Daoy (cell line): Measurements from ENCODE around the gene TSSC4. TPM values are rescaled to one million over a fixed set of nuclear protein-coding genes. Genes with fewer than 3 reads are reported as not detected.
A peak's percentile ranks its signal among the peaks of the same experiment; 100 is the strongest.

Experiments
- DNase-seq: peaks from one replicate; pipeline ENCODE4 v3.0.0-alpha.2; 2015; ENCODE audit warnings: low read depth
- total RNA-seq: library from RNA; depleted of rRNA; stranded (reverse); fragments of >200 nt; shearing (Covaris generic); gene quantifications from 2 replicates; pipeline ENCODE4 v1.2.3, GENCODE V29; 2014

The TSSC4 gene
- total RNA-seq, 1 experiment from 2014 or later = 50.1 TPM

DNA sequence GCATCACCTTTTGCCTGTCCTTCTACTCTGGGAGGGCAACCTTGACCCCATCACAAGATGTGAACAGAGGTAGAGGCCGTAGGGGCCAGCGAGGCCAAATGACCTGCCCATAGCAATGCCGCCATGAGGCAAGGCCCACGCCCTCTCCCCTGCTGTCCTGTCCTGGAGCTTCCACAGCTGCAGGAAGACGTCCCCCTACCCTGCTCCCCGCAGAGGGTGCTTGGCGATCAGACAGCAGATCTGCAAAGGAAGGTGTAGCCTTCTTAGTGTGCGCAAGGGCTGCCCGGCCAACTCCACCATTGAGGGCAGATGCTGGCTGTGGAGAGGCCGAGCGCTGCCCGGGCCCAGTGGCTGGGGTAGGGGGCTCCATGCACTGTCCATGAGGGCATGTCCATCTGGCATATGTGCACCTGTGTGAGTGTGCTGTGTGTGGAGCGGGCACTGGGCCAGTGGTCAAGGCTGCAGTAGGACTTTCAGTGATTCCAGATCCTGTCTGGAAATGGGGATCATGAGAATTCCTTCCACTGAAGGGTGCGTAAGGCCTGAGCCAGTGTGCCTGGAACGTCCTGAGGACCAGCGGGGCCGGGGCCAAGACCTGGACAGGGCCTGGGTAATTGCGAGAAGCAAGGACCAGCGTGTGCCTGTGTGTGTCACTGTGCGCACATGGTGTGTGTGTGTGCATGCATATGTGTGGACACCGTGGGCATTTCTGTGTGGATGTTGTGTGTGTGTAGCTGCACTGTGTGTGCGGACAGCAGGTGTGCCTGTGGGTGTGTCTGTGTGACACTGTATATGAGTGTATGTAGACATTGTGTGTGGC lies 32.8 kb downstream of the TSSC4 start:
- no peak for DNase-seq

DNA sequence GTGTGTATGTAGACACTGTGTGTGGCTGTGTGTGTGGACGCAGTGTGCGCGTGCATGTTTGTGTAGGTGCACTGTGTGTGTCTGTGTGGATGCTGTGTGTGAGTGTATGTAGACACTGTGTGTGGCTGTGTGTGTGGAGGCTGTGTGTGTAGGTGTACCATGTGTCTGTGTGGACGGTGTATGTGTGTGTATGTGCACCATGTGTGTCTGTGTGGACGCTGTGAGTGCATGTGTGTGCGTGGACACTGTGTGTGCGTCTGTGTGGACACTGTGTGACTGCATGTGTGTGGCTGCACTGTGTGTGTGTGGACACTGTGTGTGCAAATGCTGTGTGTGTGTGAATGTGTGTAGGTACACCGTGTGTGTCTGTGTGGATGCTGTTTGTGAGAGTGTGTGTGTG lies 33.5 kb downstream of the TSSC4 start:
- DNase-seq = no peak

- no peak for DNase-seq
These were observed 34.1 kb downstream of the TSSC4 start for GRCh38 chr11:2434506-2435255.

GRCh38 chr11:2435288-2436012 lies 34.9 kb downstream of the TSSC4 start:
- DNase-seq = no peak

DNA sequence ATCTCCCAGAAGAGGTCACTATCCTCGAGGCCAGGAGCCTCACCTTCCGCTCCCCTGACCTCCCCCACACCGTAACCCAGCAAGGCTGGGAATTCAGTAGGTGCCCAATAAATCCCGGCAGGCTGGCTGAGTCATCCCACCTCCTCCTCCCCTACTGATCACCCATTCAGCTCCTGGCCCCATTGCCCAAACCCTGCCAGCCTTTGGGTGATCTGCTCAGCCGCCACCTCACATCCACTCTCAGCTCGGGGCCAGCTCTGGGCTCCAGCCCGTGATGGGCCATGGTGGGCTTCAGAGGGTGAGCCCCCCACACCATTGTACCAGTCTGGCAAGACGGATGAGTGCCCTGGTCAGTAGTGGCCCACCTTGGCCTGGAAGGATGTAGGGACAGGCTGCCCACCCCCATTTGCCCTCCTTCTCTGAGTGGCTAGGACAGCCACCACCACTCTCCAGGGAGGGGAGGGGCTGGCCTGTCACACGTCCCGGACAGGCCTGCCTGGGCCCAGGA lies 35.5 kb downstream of the TSSC4 start:
- no peak for DNase-seq

- no peak for DNase-seq
These were observed 36.0 kb downstream of the TSSC4 start for GRCh38 chr11:2436521-2437031.

GRCh38 chr11:2437516-2437915 lies 37.0 kb downstream of the TSSC4 start:
- no peak for DNase-seq

DNA sequence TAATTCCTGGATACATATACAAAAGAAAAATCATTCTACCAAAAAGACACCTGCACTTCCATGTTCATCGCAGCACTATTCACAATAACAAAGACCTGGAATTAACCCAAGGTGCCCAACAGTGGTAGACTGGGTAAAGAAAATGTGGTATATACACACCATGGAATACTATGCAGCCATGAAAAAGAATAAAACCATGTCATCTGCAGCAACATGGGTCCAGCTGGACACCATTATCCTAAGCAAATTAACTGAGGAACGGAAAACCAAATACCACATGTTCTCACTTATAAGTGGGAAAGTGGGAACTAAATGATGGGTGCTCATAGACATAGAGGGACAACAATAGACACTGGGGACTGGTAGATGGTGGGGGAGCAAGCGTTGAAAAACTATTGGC lies 39.3 kb downstream of the TSSC4 start:
- no peak for DNase-seq

DNA sequence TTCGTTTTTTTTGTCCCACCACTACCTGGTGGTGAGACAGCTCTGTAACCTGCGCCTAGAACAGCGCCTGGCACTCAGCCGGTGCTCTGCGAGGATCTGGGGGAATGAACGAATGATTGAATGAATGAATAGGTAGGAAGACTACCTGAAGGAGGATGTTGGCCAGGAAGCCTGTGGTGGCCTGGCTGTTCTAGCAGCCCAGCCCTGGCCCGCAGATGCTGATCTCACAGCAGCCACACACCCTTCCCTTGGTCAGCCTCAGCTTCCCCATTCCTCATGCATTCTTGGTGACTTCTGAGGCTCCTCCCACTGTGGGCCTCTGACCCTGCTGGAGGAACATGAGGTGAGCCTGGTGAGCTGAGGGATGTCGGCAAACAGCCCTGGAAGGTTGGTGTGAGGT lies 40.1 kb downstream of the TSSC4 start:
- DNase-seq = no peak

GRCh38 chr11:2441171-2441570 lies 40.6 kb downstream of the TSSC4 start:
- DNase-seq = no peak

- no peak for DNase-seq
These were observed 42.0 kb downstream of the TSSC4 start for GRCh38 chr11:2442589-2442988.

DNA sequence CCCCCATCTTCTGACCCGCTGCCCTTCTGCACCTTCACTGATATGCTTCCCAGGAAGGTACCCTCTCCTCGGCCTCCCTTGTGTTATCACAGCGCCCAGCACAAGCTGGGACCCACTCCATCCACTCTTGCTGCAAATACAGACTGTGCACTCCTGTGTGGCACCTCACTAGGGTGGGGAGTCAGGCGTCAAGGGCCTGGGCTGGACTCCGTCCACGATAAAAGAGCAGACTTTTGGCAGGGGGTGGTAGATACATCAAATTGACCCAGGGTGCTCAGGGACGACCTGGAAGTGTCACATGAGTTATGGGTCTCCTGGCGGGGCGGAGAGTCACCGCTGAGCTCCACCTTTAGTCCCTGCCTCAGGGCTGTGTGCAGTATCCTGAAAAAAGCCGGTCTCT lies 42.9 kb downstream of the TSSC4 start:
- no peak for DNase-seq

DNA sequence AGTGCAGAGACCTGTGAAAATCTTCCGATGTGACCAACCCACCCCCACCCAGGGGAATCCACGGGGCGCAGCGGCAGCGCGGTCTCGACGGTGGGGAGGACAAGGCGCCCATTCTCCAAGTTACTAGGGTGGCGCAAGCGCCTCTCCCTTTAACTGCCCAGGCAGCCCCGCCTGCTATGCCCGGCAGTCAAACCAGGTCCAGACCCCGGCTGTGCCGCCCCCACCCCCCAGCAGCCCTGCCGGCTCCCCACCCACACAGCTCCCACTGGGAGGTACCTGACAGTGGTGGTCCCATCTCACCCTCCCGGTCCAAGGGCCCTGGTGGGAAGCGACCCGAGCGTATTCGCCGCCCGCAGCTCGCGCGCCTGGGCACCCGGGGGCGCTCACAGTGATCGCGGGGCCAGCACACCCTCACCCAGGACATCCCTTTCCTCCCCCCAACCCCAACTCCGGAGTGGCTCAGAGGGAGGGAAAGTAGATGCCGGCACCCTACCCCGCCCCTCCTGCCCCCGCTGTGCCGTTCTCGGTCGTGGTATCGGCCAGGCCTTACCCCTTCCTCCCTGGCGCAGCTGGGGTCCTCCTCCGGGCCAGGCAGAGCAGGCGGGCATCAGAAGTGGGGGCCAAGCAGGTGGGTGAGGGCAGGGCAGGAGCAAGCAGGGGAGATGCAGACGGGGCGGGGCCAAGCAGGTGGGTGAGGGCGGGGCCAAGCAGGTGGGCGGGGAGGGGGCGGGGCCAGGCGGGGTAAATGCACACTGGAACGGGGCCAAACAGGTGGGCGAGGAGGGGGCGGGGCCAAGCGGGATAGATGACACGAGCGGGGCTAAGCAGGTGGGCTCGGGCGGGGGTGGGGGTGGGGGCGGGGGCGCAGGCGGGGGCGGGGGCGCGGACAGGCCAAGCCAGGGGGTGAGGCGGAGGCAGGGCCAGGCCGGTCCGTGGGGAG lies 43.6 kb downstream of the TSSC4 start, which contains the start of gene TRPM5:
TSS of gene TRPM5 (minus strand) at position 634 of the 940 bp plus-strand sequence. CDS start 21,478 bp downstream, outside the sequence.
- DNase-seq = no peak

- DNase-seq = peak; percentile 54
These were observed 44.5 kb downstream of the TSSC4 start, which contains the start of gene KCNQ1 for GRCh38 chr11:2444821-2445745. TSS of gene KCNQ1 (plus strand) at chr11:2445008. CDS start at chr11:2445099, 91 bp downstream.

- no peak for DNase-seq
These were observed 45.4 kb downstream of the TSSC4 start for GRCh38 chr11:2445746-2446551.

- no peak for DNase-seq
These were observed 46.2 kb downstream of the TSSC4 start for GRCh38 chr11:2446590-2447252.

DNA sequence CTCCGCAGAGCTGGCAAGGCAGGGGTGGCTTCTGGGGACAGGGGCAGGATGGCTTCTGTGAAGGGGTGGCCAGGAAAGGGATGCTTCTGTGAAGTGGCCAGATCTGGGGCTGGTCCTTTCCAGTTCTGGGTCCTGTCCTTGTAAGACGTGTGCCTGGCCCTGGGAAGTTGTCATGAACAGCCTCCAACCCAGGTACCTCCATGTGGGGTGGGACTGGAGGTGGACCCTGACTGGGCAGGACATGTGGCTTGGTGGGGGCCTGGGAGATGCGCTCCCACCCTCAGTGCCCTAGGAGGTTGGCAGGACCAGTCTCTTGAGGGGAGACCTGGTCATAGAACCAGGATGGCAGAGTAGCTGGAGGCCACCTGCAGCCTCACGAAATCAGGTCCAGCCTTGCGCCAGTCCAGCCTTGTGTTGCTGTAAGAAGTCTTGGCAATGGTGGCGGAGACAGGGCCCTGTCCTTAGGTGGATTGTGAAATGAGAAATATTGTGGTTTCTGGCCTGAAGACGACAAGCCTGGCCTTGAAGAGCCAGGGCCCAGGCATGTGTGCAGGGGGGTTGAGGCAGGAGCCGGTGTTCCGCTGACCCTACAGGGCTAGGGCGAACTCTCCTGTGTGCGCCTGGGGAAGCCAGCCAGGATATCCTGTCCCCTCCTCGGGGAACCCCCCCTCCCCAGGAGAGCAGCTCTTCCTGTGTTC lies 46.9 kb downstream of the TSSC4 start:
- DNase-seq = no peak
